SU-DHL-6 (cell line): ENCODE data around the gene RILP.

Experiments
- H2AFZ ChIP-seq: fragments of 200-600 bp; sonication (generic); 2 replicates; pipeline ENCODE4 v1.6.1; 2014; ENCODE audit warnings: low read depth, mild to moderate bottlenecking, moderate library complexity, mixed read lengths, antibody characterized with exemption, low read length; ENCODE audit not compliant: severe bottlenecking
- H3F3A ChIP-seq: fragments of 200-600 bp; shearing (Covaris generic); 2 replicates; pipeline ENCODE4 v1.6.0; 2016; ENCODE audit warnings: antibody characterized with exemption, mild to moderate bottlenecking; ENCODE audit not compliant: insufficient read depth
- H3K27ac ChIP-seq: fragments of 200-600 bp; sonication (generic); 2 replicates; pipeline ENCODE4 v1.5.1; 2016; ENCODE audit warnings: low read depth, mild to moderate bottlenecking, low read length, moderate library complexity, mixed read lengths
- H3K27me3 ChIP-seq: fragments of 200-600 bp; sonication (generic), shearing (Covaris generic); 2 replicates; pipeline ENCODE4 v1.6.0; 2014; ENCODE audit warnings: mild to moderate bottlenecking, low read length
- H3K36me3 ChIP-seq: fragments of 200-600 bp; sonication (generic); 2 replicates; pipeline ENCODE4 v1.6.1; 2014; ENCODE audit warnings: mild to moderate bottlenecking, low read length, mixed read lengths
- H3K4me2 ChIP-seq: fragments of 300-600, 200-600 bp; shearing (Covaris generic), sonication (generic); 2 replicates; pipeline ENCODE4 v1.6.0; 2014; ENCODE audit warnings: low read length, low read depth, mild to moderate bottlenecking; ENCODE audit not compliant: poor library complexity, severe bottlenecking
- H3K4me3 ChIP-seq: fragments of 200-600 bp; sonication (generic); 2 replicates; pipeline ENCODE4 v1.5.1; 2014; ENCODE audit warnings: antibody characterized with exemption, low read length, mild to moderate bottlenecking, mixed read lengths; ENCODE audit not compliant: insufficient read depth, poor library complexity, severe bottlenecking
- H3K79me2 ChIP-seq: fragments of 200-600 bp; sonication (generic); 2 replicates; pipeline ENCODE4 v1.6.1; 2014; ENCODE audit warnings: mild to moderate bottlenecking, low read length, moderate library complexity; ENCODE audit not compliant: insufficient read depth
- H3K9ac ChIP-seq: fragments of 200-600 bp; sonication (generic); 2 replicates; pipeline ENCODE4 v1.7.0; 2014; ENCODE audit warnings: mild to moderate bottlenecking, low read length
- H3K9me2 ChIP-seq: fragments of 200-600 bp; sonication (generic); replicated peaks from 2 replicates; pipeline ENCODE4 v1.6.1; 2014; ENCODE audit warnings: low read length; ENCODE audit not compliant: insufficient read depth
- H3K9me3 ChIP-seq: fragments of 200-600 bp; sonication (generic); 2 replicates; pipeline ENCODE4 v1.6.1; 2014; ENCODE audit warnings: low read length, mixed read lengths; ENCODE audit not compliant: insufficient read depth
- H4K20me1 ChIP-seq: fragments of 200-600 bp; sonication (generic); 2 replicates; pipeline ENCODE4 v1.6.1; 2014; ENCODE audit warnings: low read depth, mild to moderate bottlenecking, antibody characterized with exemption, low read length, moderate library complexity, mixed read lengths
- CTCF ChIP-seq: fragments of 200-600 bp; sonication (generic); IDR thresholded peaks from one replicate; pipeline ENCODE4 v1.5.1; 2017; ENCODE audit warnings: antibody characterized with exemption, mild to moderate bottlenecking, low read length, moderate library complexity; ENCODE audit not compliant: insufficient read depth, poor library complexity, severe bottlenecking
- EZH2phosphoT487 ChIP-seq: fragments of 200-600 bp; sonication (generic), shearing (Covaris generic); conservative IDR thresholded peaks from 2 replicates; pipeline ENCODE4 v1.6.1; 2018; ENCODE audit warnings: mild to moderate bottlenecking, antibody characterized with exemption, low read length, moderate library complexity, mixed read lengths

The RILP gene

GRCh38 chr17:1649844-1650501 lies at the start of gene RILP:
Gene RILP, minus strand, starts transcription at chr17:1649866. Its CDS starts 62 bp downstream, at chr17:1649804.
- Histone ChIP-seq H3K4me2 (peak within 1 kb of the TSS; percentile 58), H3K27ac (peak within 1 kb of the TSS; percentile 53), H3K4me3 (peak within 1 kb of the TSS; percentile 53), H4K20me1 (no peaks in the 10 kb centered on the region), H3K9me3 (no peaks in the 10 kb centered on the region), H3K36me3 (0 out of 2 replicates have a peak, but pooled peaks cover 5% of the 10 kb centered on the region), H2AFZ (peak within 1 kb of the TSS; percentile 32), H3F3A (peaks cover 19% of the 10 kb centered on the region; the same call in 1 of the 2 replicates), H3K79me2 (no peaks in the 10 kb centered on the region), H3K9me2 (no peaks in the 10 kb centered on the region), H3K27me3 (no peaks in the 10 kb centered on the region), H3K9ac (peak within 1 kb of the TSS; percentile 50)
- TF ChIP-seq EZH2phosphoT487 = no peak
- no peak for TF ChIP-seq CTCF

- H3K9me2 ChIP-seq = no peaks in the 10 kb centered on the region
Observed at GRCh38 chr17:1697681-1698080, 48.0 kb upstream of the RILP start.

GRCh38 chr17:1695365-1695764 lies 45.7 kb upstream of the RILP start:
- Histone ChIP-seq H3K9ac (no peak overlapping the region), H3K9me3 (no peaks in the 10 kb centered on the region), H3K27ac (no peak overlapping the region), H2AFZ (no peak overlapping the region), H3K4me2 (no peak overlapping the region), H3K36me3 (no peaks in the 10 kb centered on the region), H4K20me1 (no peaks in the 10 kb centered on the region), H3F3A (no peaks in the 10 kb centered on the region), H3K4me3 (no peak overlapping the region), H3K27me3 (no peaks in the 10 kb centered on the region), H3K9me2 (no peaks in the 10 kb centered on the region), H3K79me2 (no peaks in the 10 kb centered on the region)
- TF ChIP-seq CTCF (no peak), EZH2phosphoT487 (no peak)

More at GRCh38 chr17:1697681-1698080, 48.0 kb upstream of the RILP start:
- TF ChIP-seq EZH2phosphoT487 (no peak), CTCF (no peak)
- Histone ChIP-seq H3K9ac (no peak overlapping the region), H3K4me2 (no peak overlapping the region), H2AFZ (no peak overlapping the region), H4K20me1 (no peaks in the 10 kb centered on the region), H3K36me3 (no peaks in the 10 kb centered on the region), H3K4me3 (no peak overlapping the region), H3F3A (no peaks in the 10 kb centered on the region), H3K79me2 (no peaks in the 10 kb centered on the region), H3K9me3 (no peaks in the 10 kb centered on the region), H3K27me3 (no peaks in the 10 kb centered on the region), H3K27ac (no peak overlapping the region)
